ENCODE data around the gene IST1. TPM values are rescaled to one million over a fixed set of nuclear protein-coding genes. Genes with fewer than 3 reads are reported as not detected.

Gene IST1
- total and polyA plus RNA-seq, 9 of the 15 experiments (the other 6 are each of a cell fraction or from before 2014, with no cell fraction given), result 135 to 334 (median 188) TPM

DNA sequence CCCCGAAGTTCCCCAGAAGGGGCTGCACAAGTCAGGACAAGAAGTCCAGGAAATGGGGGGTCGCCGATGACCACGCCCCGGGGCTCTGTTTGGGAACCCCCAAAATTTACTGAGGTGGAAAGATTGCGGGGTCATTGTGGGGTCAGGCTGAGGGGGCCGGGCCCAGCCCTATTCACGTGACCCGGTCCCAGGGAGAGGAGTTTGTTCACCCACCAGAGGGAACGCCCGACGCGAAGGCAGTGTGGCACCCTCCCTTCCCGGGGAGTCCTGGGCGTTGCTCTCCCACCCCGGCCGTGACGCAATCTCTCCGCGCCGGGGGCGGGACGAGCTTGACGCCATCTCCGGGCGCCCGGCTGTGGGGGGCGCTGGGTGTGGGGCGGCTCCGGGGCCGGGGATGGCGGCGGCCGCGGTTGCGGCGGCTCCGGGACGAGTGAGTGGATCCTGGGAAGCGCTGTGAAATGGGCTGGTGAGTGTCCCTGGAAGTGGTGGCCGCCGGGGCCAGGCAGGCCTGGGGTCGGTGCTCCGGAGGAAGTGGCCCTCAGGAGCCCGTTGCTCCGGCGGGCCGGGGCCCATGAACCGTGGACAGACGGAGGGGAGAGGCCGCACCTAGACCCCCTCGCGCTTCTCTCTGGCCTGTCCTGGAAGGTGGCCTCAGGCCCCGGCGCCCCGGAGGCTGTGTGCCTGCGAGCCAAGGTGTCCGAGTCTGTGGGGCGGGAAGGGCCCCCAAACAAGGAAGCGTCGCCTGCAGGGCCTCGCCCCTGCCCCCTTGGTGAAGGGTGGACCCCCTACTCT, 49.5 kb upstream of the IST1 start, which contains the start of gene ATXN1L (continued):
- TF ChIP-seq, protein P1, sequence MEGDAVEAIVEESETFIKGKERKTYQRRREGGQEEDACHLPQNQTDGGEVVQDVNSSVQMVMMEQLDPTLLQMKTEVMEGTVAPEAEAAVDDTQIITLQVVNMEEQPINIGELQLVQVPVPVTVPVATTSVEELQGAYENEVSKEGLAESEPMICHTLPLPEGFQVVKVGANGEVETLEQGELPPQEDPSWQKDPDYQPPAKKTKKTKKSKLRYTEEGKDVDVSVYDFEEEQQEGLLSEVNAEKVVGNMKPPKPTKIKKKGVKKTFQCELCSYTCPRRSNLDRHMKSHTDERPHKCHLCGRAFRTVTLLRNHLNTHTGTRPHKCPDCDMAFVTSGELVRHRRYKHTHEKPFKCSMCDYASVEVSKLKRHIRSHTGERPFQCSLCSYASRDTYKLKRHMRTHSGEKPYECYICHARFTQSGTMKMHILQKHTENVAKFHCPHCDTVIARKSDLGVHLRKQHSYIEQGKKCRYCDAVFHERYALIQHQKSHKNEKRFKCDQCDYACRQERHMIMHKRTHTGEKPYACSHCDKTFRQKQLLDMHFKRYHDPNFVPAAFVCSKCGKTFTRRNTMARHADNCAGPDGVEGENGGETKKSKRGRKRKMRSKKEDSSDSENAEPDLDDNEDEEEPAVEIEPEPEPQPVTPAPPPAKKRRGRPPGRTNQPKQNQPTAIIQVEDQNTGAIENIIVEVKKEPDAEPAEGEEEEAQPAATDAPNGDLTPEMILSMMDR (IDR thresholded peaks at IDR 0.05 in 2 of 3, conservative IDR thresholded peaks at IDR 0.05 in 1 of 3; ENCODE audit: insufficient read depth in 2 of 3, low read depth in 1 of 3, low read length in 3 of 3), result peak in 1 of 3 experiments; percentile 3; a peak in 1 of 6 replicates
- TF ChIP-seq, protein P2, sequence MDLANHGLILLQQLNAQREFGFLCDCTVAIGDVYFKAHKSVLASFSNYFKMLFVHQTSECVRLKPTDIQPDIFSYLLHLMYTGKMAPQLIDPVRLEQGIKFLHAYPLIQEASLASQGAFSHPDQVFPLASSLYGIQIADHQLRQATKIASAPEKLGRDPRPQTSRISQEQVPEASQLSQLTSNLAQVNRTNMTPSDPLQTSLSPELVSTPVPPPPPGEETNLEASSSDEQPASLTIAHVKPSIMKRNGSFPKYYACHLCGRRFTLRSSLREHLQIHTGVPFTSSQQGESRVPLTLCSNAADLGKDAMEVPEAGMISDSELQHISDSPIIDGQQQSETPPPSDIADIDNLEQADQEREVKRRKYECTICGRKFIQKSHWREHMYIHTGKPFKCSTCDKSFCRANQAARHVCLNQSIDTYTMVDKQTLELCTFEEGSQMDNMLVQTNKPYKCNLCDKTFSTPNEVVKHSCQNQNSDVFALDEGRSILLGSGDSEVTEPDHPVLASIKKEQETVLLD (IDR thresholded peaks at IDR 0.05), result 0 out of 2 replicates have a peak, but pooled peaks have one; percentile 23
- TF ChIP-seq RBM22 (IDR thresholded peaks at IDR 0.05; ENCODE audit: low read depth, low read length, poor library complexity, severe bottlenecking) (peak; percentile 79), RB1 (IDR thresholded peaks at IDR 0.05; ENCODE audit: low read depth) (peak; percentile 75; the same call in 1 of the 2 replicates), RBBP5 (IDR thresholded peaks at IDR 0.05; ENCODE audit: borderline replicate concordance, insufficient read depth, low read length, poor library complexity, severe bottlenecking) (peak; percentile 82), KDM5B (IDR thresholded peaks at IDR 0.05; ENCODE audit: insufficient replicate concordance, low read depth, low read length) (peak; percentile 94), TRIM24 (IDR thresholded peaks at IDR 0.05) (peak in 1 of 2 experiments; percentile 52; a peak in 1 of 4 replicates), CREBBP (IDR thresholded peaks at IDR 0.05; ENCODE audit: low read depth, low read length) (no peak), SIN3B (IDR thresholded peaks at IDR 0.05; ENCODE audit: low read depth) (peak; percentile 90), TOE1 (IDR thresholded peaks at IDR 0.05; ENCODE audit: borderline replicate concordance) (peak; percentile 92), TOE1 (CRISPR knock-in tag; IDR thresholded peaks at IDR 0.05; ENCODE audit: borderline replicate concordance, low read depth) (no peak), L3MBTL2 (IDR thresholded peaks at IDR 0.05) (peak; percentile 57; the same call in 1 of the 2 replicates), GTF2F1 (IDR thresholded peaks at IDR 0.05; ENCODE audit: low read depth, low read length) (no peak), ZNF384 (IDR thresholded peaks at IDR 0.05; ENCODE audit: low read depth, low read length) (0 out of 2 replicates have a peak, but pooled peaks have one; percentile 32), NFIC (IDR thresholded peaks at IDR 0.05) (peak; percentile 34)
- TF ChIP-seq, protein P3, sequence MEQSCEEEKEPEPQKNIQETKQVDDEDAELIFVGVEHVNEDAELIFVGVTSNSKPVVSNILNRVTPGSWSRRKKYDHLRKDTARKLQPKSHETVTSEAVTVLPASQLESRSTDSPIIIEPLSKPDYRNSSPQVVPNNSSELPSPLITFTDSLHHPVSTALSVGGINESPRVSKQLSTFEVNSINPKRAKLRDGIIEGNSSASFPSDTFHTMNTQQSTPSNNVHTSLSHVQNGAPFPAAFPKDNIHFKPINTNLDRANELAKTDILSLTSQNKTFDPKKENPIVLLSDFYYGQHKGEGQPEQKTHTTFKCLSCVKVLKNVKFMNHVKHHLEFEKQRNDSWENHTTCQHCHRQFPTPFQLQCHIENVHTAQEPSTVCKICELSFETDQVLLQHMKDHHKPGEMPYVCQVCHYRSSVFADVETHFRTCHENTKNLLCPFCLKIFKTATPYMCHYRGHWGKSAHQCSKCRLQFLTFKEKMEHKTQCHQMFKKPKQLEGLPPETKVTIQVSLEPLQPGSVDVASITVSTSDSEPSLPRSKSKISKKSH (CRISPR knock-in tag; IDR thresholded peaks at IDR 0.05), result no peak
- TF ChIP-seq, protein P4, sequence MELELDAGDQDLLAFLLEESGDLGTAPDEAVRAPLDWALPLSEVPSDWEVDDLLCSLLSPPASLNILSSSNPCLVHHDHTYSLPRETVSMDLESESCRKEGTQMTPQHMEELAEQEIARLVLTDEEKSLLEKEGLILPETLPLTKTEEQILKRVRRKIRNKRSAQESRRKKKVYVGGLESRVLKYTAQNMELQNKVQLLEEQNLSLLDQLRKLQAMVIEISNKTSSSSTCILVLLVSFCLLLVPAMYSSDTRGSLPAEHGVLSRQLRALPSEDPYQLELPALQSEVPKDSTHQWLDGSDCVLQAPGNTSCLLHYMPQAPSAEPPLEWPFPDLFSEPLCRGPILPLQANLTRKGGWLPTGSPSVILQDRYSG (tag; conservative IDR thresholded peaks at IDR 0.05; ENCODE audit: low read depth), result no peak
- TF ChIP-seq, protein P5, sequence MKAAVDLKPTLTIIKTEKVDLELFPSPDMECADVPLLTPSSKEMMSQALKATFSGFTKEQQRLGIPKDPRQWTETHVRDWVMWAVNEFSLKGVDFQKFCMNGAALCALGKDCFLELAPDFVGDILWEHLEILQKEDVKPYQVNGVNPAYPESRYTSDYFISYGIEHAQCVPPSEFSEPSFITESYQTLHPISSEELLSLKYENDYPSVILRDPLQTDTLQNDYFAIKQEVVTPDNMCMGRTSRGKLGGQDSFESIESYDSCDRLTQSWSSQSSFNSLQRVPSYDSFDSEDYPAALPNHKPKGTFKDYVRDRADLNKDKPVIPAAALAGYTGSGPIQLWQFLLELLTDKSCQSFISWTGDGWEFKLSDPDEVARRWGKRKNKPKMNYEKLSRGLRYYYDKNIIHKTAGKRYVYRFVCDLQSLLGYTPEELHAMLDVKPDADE (conservative IDR thresholded peaks at IDR 0.05; ENCODE audit: control insufficient read depth, low read depth, low read length), result peak; percentile 79; the same call in 1 of the 2 replicates

All from K562 (cell line).